H1 (cell line): ENCODE results near the gene PTPRT. TPM values are rescaled to one million over a fixed set of nuclear protein-coding genes. Genes with fewer than 3 reads are reported as not detected.

Source experiments
- CTCF ChIA-PET: fragments of 300-600 bp; sonication (Branson Sonifier 250); formaldehyde crosslinking; loops from one replicate; lab custom pipeline; 2021; ENCODE audit not compliant: partially characterized antibody; lab: Charles Lee
- POLR2A ChIA-PET: fragments of 300-600 bp; sonication (Branson Sonifier 250); formaldehyde crosslinking; loops from one replicate; lab custom pipeline; 2021; ENCODE audit warnings: inconsistent platforms; ENCODE audit not compliant: partially characterized antibody; lab: Charles Lee
- DNase-seq, 2 experiments: peaks; one replicate each; pipeline versions ENCODE4 v3.0.0 to v3.0.0-alpha.2; 2010 to 2022; ENCODE audit warnings: low spot score in 2 of 2, low read depth in 1 of 2, mixed read lengths in 1 of 2
- FAIRE-seq: peaks from 2 replicates; lab custom pipeline; 2011; peaks lifted over from hg19 to GRCh38; lab: Jason Lieb, UNC
- H2AFZ ChIP-seq: 2 replicates; pipeline ENCODE4 v1.8.1; 2012; ENCODE audit warnings: low read length, inconsistent platforms
- H2AK5ac ChIP-seq: 2 replicates; pipeline ENCODE4 v1.6.1; 2013; ENCODE audit warnings: low read depth, low read length
- H2BK120ac ChIP-seq: replicated peaks from 2 replicates; pipeline ENCODE3; 2013; ENCODE audit warnings: low read depth, low read length, inconsistent platforms
- H2BK12ac ChIP-seq: 2 replicates; pipeline ENCODE4 v1.6.1; 2013; ENCODE audit warnings: low read depth, low read length
- H2BK15ac ChIP-seq: 2 replicates; pipeline ENCODE4 v1.6.1; 2013; ENCODE audit warnings: low read length
- H2BK20ac ChIP-seq: 2 replicates; pipeline ENCODE4 v1.6.1; 2013; ENCODE audit warnings: low read length
- H2BK5ac ChIP-seq: 2 replicates; pipeline ENCODE4 v1.6.1; 2013; ENCODE audit warnings: low read depth, low read length
- H3K14ac ChIP-seq: 2 replicates; pipeline ENCODE4 v1.6.1; 2013; ENCODE audit warnings: inconsistent platforms; ENCODE audit not compliant: insufficient read length
- H3K18ac ChIP-seq: 2 replicates; pipeline ENCODE4 v1.6.1; 2013; ENCODE audit warnings: low read length; ENCODE audit errors: extremely low read depth
- H3K23ac ChIP-seq: 2 replicates; pipeline ENCODE4 v1.6.1; 2013; ENCODE audit warnings: inconsistent platforms; ENCODE audit not compliant: insufficient read length
- H3K23me2 ChIP-seq: 2 replicates; pipeline ENCODE4 v1.6.1; 2013; ENCODE audit warnings: low read depth, low read length
- H3K27ac ChIP-seq: 2 replicates; pipeline ENCODE4 v1.6.1; 2011; ENCODE audit warnings: low read depth, low read length, inconsistent platforms
- H3K27me3 ChIP-seq, 4 experiments: replicated peaks in 1 of 4; 1 replicate in 1 of 4; 2 replicates in 3 of 4; pipeline versions ENCODE4 v1.6.1 to v1.8.1; 2011 to 2013; ENCODE audit warnings: low read length in 3 of 4, mild to moderate bottlenecking in 3 of 4, inconsistent platforms in 2 of 4, mixed read lengths in 2 of 4, moderate library complexity in 1 of 4; ENCODE audit not compliant: control insufficient read depth in 3 of 4, insufficient read depth in 3 of 4; ENCODE audit errors: extremely low read depth in 1 of 4
- H3K36me3 ChIP-seq, 4 experiments: 2 replicates each; pipeline versions ENCODE4 v1.6.1 to v1.8.1; 2011 to 2013; ENCODE audit warnings: mild to moderate bottlenecking in 4 of 4, low read length in 3 of 4, moderate library complexity in 2 of 4, control low read depth in 1 of 4, inconsistent platforms in 1 of 4; ENCODE audit not compliant: insufficient read depth in 4 of 4, control insufficient read depth in 2 of 4
- H3K4ac ChIP-seq: replicated peaks from 2 replicates; pipeline ENCODE3; 2013; ENCODE audit warnings: low read length, low read depth, mixed read lengths, inconsistent platforms; ENCODE audit not compliant: insufficient read length
- H3K4me1 ChIP-seq, 4 experiments: replicated peaks in 1 of 4; 1 replicate in 1 of 4; 2 replicates in 3 of 4; pipeline versions ENCODE4 v1.6.1 to v1.8.1; 2011 to 2013; ENCODE audit warnings: low read length in 3 of 4, inconsistent platforms in 2 of 4, mixed read lengths in 1 of 4; ENCODE audit not compliant: insufficient read depth in 4 of 4, control insufficient read depth in 3 of 4
- H3K4me2 ChIP-seq, 2 experiments: 2 replicates each; pipeline versions ENCODE4 v1.6.1 to v1.8.1; 2011 to 2013; ENCODE audit warnings: low read depth in 2 of 2, low read length in 2 of 2, control low read depth in 1 of 2, inconsistent platforms in 1 of 2, mild to moderate bottlenecking in 1 of 2; ENCODE audit not compliant: insufficient read depth in 1 of 2
- H3K4me3 ChIP-seq, 4 experiments: fragments of 200-600, 300-600 bp in 1 of 4; sonication (generic), shearing (Covaris generic), sonication (Bioruptor Twin) in 1 of 4; 2 replicates each; pipeline versions ENCODE4 v1.5.1 to v1.8.1; 2011 to 2016; ENCODE audit warnings: low read length in 4 of 4, low read depth in 3 of 4, control low read depth in 2 of 4, inconsistent platforms in 2 of 4, mild to moderate bottlenecking in 2 of 4, mixed read lengths in 1 of 4, moderate library complexity in 1 of 4; ENCODE audit not compliant: insufficient read depth in 2 of 4; ENCODE audit errors: extremely low read depth in 1 of 4
- H3K56ac ChIP-seq: replicated peaks from 2 replicates; pipeline ENCODE3; 2013; ENCODE audit warnings: low read depth, mild to moderate bottlenecking, mixed read lengths, low read length, inconsistent platforms; ENCODE audit not compliant: insufficient read length
- H3K79me1 ChIP-seq: 2 replicates; pipeline ENCODE4 v1.6.1; 2013; ENCODE audit warnings: low read depth, low read length, control low read depth
- H3K79me2 ChIP-seq, 2 experiments: 2 replicates each; pipeline versions ENCODE4 v1.6.1 to v1.8.1; 2012 to 2013; ENCODE audit warnings: low read length in 2 of 2, mild to moderate bottlenecking in 2 of 2, inconsistent platforms in 1 of 2; ENCODE audit not compliant: insufficient read depth in 2 of 2, control insufficient read depth in 1 of 2
- H3K9ac ChIP-seq, 4 experiments: replicated peaks in 1 of 4; 1 replicate in 1 of 4; 2 replicates in 3 of 4; pipeline versions ENCODE4 v1.6.1 to v1.8.1; 2011 to 2013; ENCODE audit warnings: low read depth in 3 of 4, low read length in 3 of 4, control low read depth in 2 of 4, mild to moderate bottlenecking in 2 of 4, moderate library complexity in 2 of 4, inconsistent platforms in 1 of 4; ENCODE audit errors: extremely low read depth in 1 of 4
- H3K9me3 ChIP-seq, 2 experiments: 2 replicates each; pipeline versions ENCODE4 v1.6.1 to v1.8.1; 2012 to 2013; ENCODE audit warnings: mild to moderate bottlenecking in 2 of 2, moderate library complexity in 2 of 2, control low read depth in 1 of 2, inconsistent platforms in 1 of 2, low read depth in 1 of 2, low read length in 1 of 2, mixed read lengths in 1 of 2; ENCODE audit not compliant: insufficient read depth in 2 of 2
- H4K20me1 ChIP-seq, 2 experiments: replicated peaks in 1 of 2; 2 replicates each; pipeline versions ENCODE3 to v1.8.1; 2011 to 2013; ENCODE audit warnings: inconsistent platforms in 2 of 2, low read length in 2 of 2, mild to moderate bottlenecking in 1 of 2; ENCODE audit not compliant: insufficient read depth in 2 of 2, control insufficient read depth in 1 of 2
- H4K5ac ChIP-seq: 2 replicates; pipeline ENCODE4 v1.6.1; 2013; ENCODE audit warnings: low read length, low read depth, mixed read lengths, inconsistent platforms; ENCODE audit not compliant: insufficient read length
- H4K8ac ChIP-seq: 2 replicates; pipeline ENCODE4 v1.8.0; 2013; ENCODE audit warnings: mild to moderate bottlenecking, moderate library complexity, low read length, inconsistent platforms; ENCODE audit not compliant: insufficient read depth; ENCODE audit errors: extremely low read depth
- H4K91ac ChIP-seq: replicated peaks from 2 replicates; pipeline ENCODE3; 2013; ENCODE audit warnings: low read length, mixed read lengths, inconsistent platforms; ENCODE audit not compliant: insufficient read length
- CEBPB ChIP-seq: IDR thresholded peaks from 2 replicates; pipeline ENCODE4 v1.6.1; 2012; ENCODE audit warnings: low read depth, low read length
- EGR1 ChIP-seq: IDR thresholded peaks from 2 replicates; pipeline ENCODE4 v1.6.1; 2011; ENCODE audit warnings: low read depth, low read length, borderline replicate concordance
- EZH2 ChIP-seq: fragments of 200-600 bp; sonication (generic); IDR thresholded peaks from 2 replicates; pipeline ENCODE4 v1.7.1; 2012; ENCODE audit warnings: low read depth, mild to moderate bottlenecking, moderate library complexity, low read length, inconsistent platforms; ENCODE audit not compliant: severe bottlenecking
- RFX5 ChIP-seq: IDR thresholded peaks from 2 replicates; pipeline ENCODE4 v1.6.1; 2011; ENCODE audit warnings: low read depth, low read length, improper control_type of control experiment, borderline replicate concordance
- RXRA ChIP-seq: IDR thresholded peaks from 2 replicates; pipeline ENCODE4 v1.6.1; 2011; ENCODE audit warnings: low read depth, mild to moderate bottlenecking, low read length, moderate library complexity; ENCODE audit not compliant: insufficient read depth
- SIRT6 ChIP-seq: IDR thresholded peaks from one replicate; pipeline ENCODE4 v1.7.1; 2012; ENCODE audit warnings: low read length, inconsistent platforms
- SP2 ChIP-seq: IDR thresholded peaks from 2 replicates; pipeline ENCODE4 v1.6.1; 2012; ENCODE audit warnings: mild to moderate bottlenecking, low read length, inconsistent platforms
- SUZ12 ChIP-seq: fragments of 200-600 bp; sonication (generic); IDR thresholded peaks from 2 replicates; pipeline ENCODE4 v1.6.1; 2012; ENCODE audit warnings: mild to moderate bottlenecking, inconsistent platforms, low read length, moderate library complexity, mixed read lengths
- TCF12 ChIP-seq: IDR thresholded peaks from 2 replicates; pipeline ENCODE4 v1.6.1; 2011; ENCODE audit warnings: low read depth, mild to moderate bottlenecking, low read length
- YY1 ChIP-seq: IDR thresholded peaks from 2 replicates; pipeline ENCODE4 v1.6.1; 2011; ENCODE audit warnings: low read depth, mild to moderate bottlenecking, low read length
- ZNF274 ChIP-seq: IDR thresholded peaks from 2 replicates; pipeline ENCODE4 v1.7.0; 2012; ENCODE audit warnings: low read length, borderline replicate concordance; ENCODE audit errors: extremely low read depth
- WGBS, 2 experiments: shearing (Covaris generic) in 1 of 2; methylation state at CpG; one replicate each; pipeline versions ENCODE4 v1.1.6 to v1.1.7; 2013 to 2015; ENCODE audit warnings: low lambda C conversion rate in 2 of 2, mixed read lengths in 2 of 2, inconsistent platforms in 1 of 2, low coverage in 1 of 2, missing lambda C conversion rate in 1 of 2; ENCODE audit not compliant: insufficient replicate concordance in 2 of 2, insufficient coverage in 1 of 2, insufficient read length in 1 of 2; ENCODE audit errors: extremely low coverage in 1 of 2, missing lambda C conversion rate in 1 of 2; 5-methylcytosine and 5-hydroxymethylcytosine counted together
- polyA plus RNA-seq, 7 experiments: library from polyadenylated mRNA; depleted of rRNA in 3 of 7; stranded (reverse) in 5 of 7; unstranded in 2 of 7; fragments of >200 nt in 5 of 7; fragments of 200-250 nt in 2 of 7; gene quantifications; 1 replicate in 5 of 7; 2 replicates in 1 of 7; 4 replicates in 1 of 7; pipeline versions ENCODE4 v1.2.1 to v1.2.3, GENCODE V29; 2011 to 2013; ENCODE audit warnings: missing spikeins in 2 of 7, mixed read lengths in 2 of 7
- total RNA-seq: library from RNA; stranded (reverse); fragmentation: NEBNext Ultra II Directional; extraction: Animal tissue kit (Norgen Biotek cat#: 25700); gene quantifications from 2 replicates; pipeline ENCODE4 v1.2.1, GENCODE V29; 2021

The PTPRT gene
- total and polyA plus RNA-seq, 2 of the 8 experiments (the other 6 are each of a cell fraction or from before 2014, with no cell fraction given), result 0.33 to 1.8 TPM

DNA sequence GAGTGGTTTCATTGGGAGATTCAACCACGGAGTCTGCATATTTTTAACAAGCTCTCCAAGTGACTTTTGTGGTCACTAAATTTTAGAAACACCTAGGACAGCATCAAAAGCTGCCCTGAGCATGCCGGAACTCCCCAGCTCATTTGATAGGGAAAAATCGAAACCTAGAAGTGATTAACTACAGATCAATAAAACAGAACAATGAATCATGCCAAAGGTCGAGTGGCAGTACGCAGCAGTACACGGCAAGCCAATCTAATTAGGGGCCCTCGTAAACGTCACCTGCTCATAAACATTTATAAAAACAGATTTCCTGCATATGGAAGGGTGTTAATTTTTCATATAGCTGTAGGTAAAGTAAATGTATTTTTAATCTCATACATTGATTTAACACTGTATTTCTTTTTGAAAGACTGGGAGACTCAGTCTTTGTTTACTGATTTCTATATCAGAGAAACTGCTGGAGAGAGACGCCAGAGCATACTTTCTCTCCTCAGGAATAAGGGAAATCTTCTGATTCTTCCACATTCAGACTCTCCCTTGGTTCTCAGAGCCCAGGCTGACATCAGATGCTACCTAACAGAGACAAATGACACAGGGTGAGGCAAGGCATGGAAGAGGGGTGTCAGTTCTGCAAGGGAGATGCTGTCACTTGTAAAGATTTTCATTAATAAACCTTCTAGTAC, 232.5 kb downstream of the PTPRT start:
- FAIRE-seq, result no peak
- CTCF ChIA-PET, result no interaction called here

More for the DNA sequence above, 232.5 kb downstream of the PTPRT start:
- Histone ChIP-seq H3K27me3 (no peaks in the 10 kb centered on the region), H2BK12ac (no peak overlapping the region), H3K4me1 (peaks cover 0 to 3% (median 0%) of the 10 kb centered on the region in 4 experiments; a peak in 1 of 7 replicates), H4K20me1 (no peaks in the 10 kb centered on the region), H2BK5ac (no peak overlapping the region), H2BK120ac (no peak overlapping the region), H4K8ac (no peak overlapping the region), H4K5ac (no peak overlapping the region), H4K91ac (no peak overlapping the region), H2BK20ac (no peak overlapping the region), H3K27ac (no peak overlapping the region), H3K14ac (no peak overlapping the region), H2BK15ac (no peak overlapping the region), H3K4me3 (no peak overlapping the region), H3K18ac (no peak overlapping the region), H2AK5ac (no peak overlapping the region), H2AFZ (no peak overlapping the region), H3K9ac (no peak overlapping the region), H3K79me1 (no peaks in the 10 kb centered on the region), H3K23me2 (no peaks in the 10 kb centered on the region), H3K79me2 (no peaks in the 10 kb centered on the region), H3K23ac (no peak overlapping the region), H3K9me3 (peaks cover 3 to 7% of the 10 kb centered on the region in 2 experiments; a peak in 1 of 4 replicates), H3K36me3 (no peaks in the 10 kb centered on the region), H3K4me2 (no peak overlapping the region), H3K56ac (no peak overlapping the region), H3K4ac (no peak overlapping the region)
- DNase-seq, result no peak
- POLR2A ChIA-PET, result no interaction called here
- TF ChIP-seq EGR1 (no peak), EZH2 (no peak), RXRA (no peak), ZNF274 (no peak), SUZ12 (no peak), CEBPB (no peak), SP2 (no peak), YY1 (no peak), TCF12 (no peak), RFX5 (no peak), SIRT6 (no peak)
- 90% methylated on average over 9 of the region's 9 CpGs; no CpG with 5 or more reads in 1 of the 2 experiments for WGBS, 2 experiments
